ENCODE results near the gene CRELD2.

- TF ChIP-seq POLR2A (IDR thresholded peaks at IDR 0.05) (no peak), POLR2AphosphoS5 (IDR thresholded peaks at IDR 0.05) (no peak)
These were observed 17.8 kb upstream of the CRELD2 start for GRCh38 chr22:49900441-49901230.

Measured in prostate gland (tissue), 1 donor.